Lower leg skin (tissue), 4 donors: ENCODE measurements around the gene GLI3. TPM values are rescaled to one million over a fixed set of nuclear protein-coding genes. Genes with fewer than 3 reads are reported as not detected.

ENCODE experiments used
- DNase-seq, 2 donors: peaks; one replicate each; pipeline ENCODE4 v3.0.0-alpha.2; 2019; ENCODE audit warnings: low spot score in 2 of 2
- H3K4me3 ChIP-seq: fragments of 200-600 bp; sonication (generic); 2 replicates; pipeline ENCODE4 v1.5.1; 2017; ENCODE audit warnings: mild to moderate bottlenecking, low read depth; ENCODE audit not compliant: poor library complexity, severe bottlenecking
- POLR2A ChIP-seq, 2 donors: fragments of 450-650 bp; IDR thresholded peaks; one replicate each; pipeline ENCODE4 v1.6.1; 2016 to 2017; ENCODE audit warnings: antibody characterized with exemption in 2 of 2, mild to moderate bottlenecking in 1 of 2, moderate library complexity in 1 of 2
- WGBS, 2 donors: methylation state at CpG; one replicate each; pipeline ENCODE4 v1.1.5; 2018; 5-methylcytosine and 5-hydroxymethylcytosine counted together
- intact Hi-C: fragments of 100-400 bp; cut with DNase I; formaldehyde crosslinking; loops from one replicate; pipeline ENCODE4 v1.15.0; 2023; ENCODE audit warnings: low total_unique reads
- total RNA-seq, 4 donors: library from RNA; depleted of rRNA; stranded (reverse); fragments of >200 nt; gene quantifications; one replicate each; pipeline ENCODE4 v1.1.0, GENCODE V29; 2016
- TF ChIP-seq, protein P1 (sequence below), 3 donors: fragments of 450-650 bp; IDR thresholded peaks; one replicate each; pipeline ENCODE4 v1.5.1; 2016; ENCODE audit warnings: antibody characterized with exemption in 3 of 3, mild to moderate bottlenecking in 3 of 3, moderate library complexity in 2 of 3

GLI3 gene
- total RNA-seq, 4 donors from 2014 or later, result 16.4 to 28.2 (median 18.3) TPM

DNA sequence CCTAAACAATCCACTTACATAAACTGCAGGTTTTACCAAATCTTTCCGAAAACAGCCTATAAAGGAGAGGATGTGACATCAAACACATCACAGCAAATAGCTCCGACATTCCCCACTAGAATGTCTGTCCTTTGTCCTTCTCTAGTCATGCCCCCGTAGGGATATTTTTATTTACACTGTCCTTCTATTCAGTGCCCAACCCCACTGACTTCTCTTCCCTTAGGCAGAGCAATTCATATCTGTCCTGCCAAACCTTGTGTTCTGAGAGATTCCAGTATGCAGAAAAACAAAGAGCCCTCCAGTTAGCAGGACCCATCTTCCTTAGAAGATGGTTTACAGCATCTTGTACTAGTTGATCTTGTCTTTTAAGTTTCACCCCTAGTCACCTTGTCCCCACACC is 5.4 kb upstream of the GLI3 start:
- WGBS, 2 donors, result 81 to 86% methylated on average over 3 of the region's 3 CpGs
- DNase-seq, result no peak
- intact Hi-C loops, result no loop called here

DNA sequence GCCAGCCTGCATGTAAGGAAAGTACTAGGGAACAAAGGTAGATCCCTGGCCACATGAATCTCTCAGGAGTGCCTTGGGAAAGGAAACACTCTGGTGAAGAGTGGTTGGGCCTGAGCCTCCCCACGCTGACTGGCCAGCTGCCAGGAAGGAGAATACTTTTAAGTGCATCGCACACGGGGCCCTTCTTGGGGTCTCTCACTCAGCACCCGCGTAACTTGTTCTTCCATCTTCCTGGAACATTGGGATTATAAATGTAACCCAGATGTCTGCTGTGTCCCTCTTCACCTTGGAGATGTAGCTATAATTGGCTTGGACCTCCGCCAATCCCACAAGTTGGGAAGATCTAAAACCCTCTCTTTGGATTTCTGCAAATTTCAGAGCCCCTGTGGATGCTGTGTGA is 4.4 kb upstream of the GLI3 start:
- intact Hi-C loops, result no loop called here
- no peak overlapping the region for H3K4me3 ChIP-seq
- TF ChIP-seq, protein P1, sequence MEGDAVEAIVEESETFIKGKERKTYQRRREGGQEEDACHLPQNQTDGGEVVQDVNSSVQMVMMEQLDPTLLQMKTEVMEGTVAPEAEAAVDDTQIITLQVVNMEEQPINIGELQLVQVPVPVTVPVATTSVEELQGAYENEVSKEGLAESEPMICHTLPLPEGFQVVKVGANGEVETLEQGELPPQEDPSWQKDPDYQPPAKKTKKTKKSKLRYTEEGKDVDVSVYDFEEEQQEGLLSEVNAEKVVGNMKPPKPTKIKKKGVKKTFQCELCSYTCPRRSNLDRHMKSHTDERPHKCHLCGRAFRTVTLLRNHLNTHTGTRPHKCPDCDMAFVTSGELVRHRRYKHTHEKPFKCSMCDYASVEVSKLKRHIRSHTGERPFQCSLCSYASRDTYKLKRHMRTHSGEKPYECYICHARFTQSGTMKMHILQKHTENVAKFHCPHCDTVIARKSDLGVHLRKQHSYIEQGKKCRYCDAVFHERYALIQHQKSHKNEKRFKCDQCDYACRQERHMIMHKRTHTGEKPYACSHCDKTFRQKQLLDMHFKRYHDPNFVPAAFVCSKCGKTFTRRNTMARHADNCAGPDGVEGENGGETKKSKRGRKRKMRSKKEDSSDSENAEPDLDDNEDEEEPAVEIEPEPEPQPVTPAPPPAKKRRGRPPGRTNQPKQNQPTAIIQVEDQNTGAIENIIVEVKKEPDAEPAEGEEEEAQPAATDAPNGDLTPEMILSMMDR (IDR thresholded peaks at IDR 0.05), result no peak
- TF ChIP-seq POLR2A (IDR thresholded peaks at IDR 0.05), result no peak
- DNase-seq, result no peak
- WGBS, 2 donors, result 68 to 71% methylated on average over 6 of the region's 6 CpGs

More for the DNA sequence above, 5.4 kb upstream of the GLI3 start:
- no peak overlapping the region for H3K4me3 ChIP-seq
- no peak for TF ChIP-seq POLR2A (IDR thresholded peaks at IDR 0.05)
- TF ChIP-seq, protein P1 (IDR thresholded peaks at IDR 0.05), result no peak

DNA sequence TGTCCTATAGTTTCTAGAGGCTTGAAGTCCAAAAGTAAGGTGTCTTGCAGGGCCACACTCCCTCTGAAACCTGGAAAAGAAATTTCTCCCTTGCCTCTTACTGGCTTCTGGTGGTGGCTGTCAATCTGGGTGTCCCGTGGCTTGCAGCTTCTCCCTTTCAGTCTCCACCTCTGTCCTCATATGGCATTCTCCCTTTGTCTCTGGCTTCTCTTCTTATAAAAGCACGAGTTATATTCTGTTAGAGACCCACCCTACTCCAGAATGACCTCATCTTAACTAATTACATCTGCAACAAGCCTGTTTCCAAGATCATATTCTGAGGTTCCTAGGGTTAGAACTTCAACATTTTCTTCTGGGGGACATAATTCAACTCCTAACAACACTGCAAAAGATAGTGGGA is 3.4 kb upstream of the GLI3 start:
- intact Hi-C loops, result no loop called here

DNA sequence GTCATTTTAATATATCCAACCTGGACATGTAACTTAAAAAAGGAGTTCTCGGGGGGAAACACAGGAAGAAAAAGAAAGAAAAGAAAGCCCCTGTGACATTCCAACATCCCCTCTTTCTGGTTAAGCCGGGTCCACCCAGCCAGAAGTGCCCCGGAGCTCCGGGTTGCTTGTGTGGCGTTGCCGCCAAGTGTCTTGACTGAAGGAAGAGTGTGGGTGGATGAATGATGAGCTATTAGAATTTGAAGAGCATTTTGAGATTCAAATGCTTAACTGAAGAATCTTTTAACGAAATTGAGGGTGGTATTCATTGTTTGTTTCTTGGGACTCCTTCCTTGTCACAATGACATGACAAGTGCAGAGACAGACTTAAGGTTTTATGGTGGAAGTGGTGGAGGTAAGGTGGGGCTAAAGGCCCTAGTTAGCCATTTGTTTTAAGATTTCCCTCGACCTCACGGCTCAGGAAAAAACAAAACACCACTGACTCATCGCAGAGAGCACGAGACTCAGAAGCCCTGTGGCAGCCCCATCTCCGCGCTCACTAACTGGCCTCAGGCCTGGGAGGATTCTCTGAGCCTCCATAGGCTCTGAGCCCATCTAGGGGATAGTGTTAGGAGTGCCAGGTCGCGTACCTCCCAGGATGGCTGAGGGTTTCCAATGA is 1.8 kb upstream of the GLI3 start:
- DNase-seq, result peak; percentile 66 to 92
- H3K4me3 ChIP-seq, result no peak overlapping the region
- intact Hi-C loops, result no loop called here
- 22 to 23% methylated on average over 15 of the region's 15 CpGs for WGBS, 2 donors
- no peak for TF ChIP-seq POLR2A (IDR thresholded peaks at IDR 0.05)
- TF ChIP-seq, protein P1 (IDR thresholded peaks at IDR 0.05), result no peak

More for the DNA sequence above, 3.4 kb upstream of the GLI3 start:
- no peak overlapping the region for H3K4me3 ChIP-seq
- DNase-seq, result peak in 1 of 2 donors; percentile 42
- no peak for TF ChIP-seq POLR2A (IDR thresholded peaks at IDR 0.05)
- TF ChIP-seq, protein P1 (IDR thresholded peaks at IDR 0.05), result no peak
- 39 to 52% methylated on average over 2 of the region's 2 CpGs for WGBS, 2 donors

DNA sequence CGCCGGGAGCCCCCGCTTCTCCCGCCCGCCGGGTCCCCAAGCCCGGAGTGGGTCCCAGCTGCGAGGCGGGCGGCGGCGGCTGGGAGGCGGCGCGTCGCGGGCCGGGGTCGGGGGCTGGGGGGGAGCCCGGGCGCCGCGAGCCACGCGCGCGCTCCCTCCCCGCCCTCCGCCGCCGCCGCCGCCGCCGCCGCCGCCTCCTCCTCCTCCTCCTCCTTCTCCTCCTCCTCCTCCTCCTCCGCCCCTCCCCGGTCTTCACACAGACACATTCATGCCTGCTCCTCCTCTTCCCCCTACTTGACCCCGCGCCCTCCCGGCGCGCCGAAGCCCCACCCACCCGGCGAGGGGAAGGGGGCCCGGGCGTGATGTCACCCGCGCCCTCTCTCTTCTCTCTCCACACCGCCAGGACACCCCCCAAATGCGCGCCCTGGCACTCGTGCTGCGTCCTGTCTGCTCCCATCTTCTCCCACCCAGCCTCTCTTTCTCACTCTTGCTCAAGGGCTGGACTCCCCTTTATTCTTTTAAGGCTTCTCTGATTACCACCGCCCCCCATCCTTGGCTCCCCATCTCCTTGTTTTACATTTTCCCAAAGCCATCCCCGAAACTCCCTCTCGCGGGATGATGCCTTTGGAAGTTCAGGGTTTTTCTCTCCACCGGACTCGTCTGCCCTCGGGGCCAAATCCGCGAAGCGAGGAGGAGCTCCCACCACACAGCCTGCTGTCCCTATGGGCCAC is 967 bp upstream of the GLI3 start:
- H3K4me3 ChIP-seq, result peak overlapping the region; percentile 59
- TF ChIP-seq, protein P1 (IDR thresholded peaks at IDR 0.05), result no peak
- no peak for TF ChIP-seq POLR2A (IDR thresholded peaks at IDR 0.05)
- intact Hi-C loops, result no loop called here
- WGBS, 2 donors, result 2 to 4% methylated on average over 28 to 61 of the region's 66 CpGs
- DNase-seq, result peak; percentile 85 to 96
